ENCODE data around the gene NPAS3.

Gene NPAS3

DNA sequence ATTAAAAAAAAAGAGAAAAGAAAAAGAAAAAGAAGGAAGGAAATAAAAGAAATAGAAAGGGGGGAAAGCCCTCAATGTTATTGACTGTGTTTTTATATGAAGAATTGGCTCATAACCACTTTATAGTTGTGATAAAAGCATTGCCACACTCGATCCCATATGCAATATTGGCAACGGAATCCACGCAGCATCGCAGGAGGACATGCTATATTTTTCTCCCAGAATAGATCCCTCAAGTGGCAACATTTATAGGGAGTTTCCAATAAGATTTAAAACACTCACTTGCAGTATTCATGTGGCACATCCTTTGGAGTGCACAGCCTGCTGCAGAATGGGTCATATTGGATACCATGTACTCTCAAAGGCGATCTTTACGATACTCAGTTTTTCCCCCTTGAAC lies 788.9 kb downstream of the NPAS3 start:
- no peak overlapping the region for H3K4me3 ChIP-seq (ENCODE audit: low read depth in 1 of 2, low read length in 2 of 2)
- no peaks in the 10 kb centered on the region for H4K20me1 ChIP-seq (ENCODE audit: insufficient read depth, low read length)
- no peaks in the 10 kb centered on the region for H3K36me3 ChIP-seq (ENCODE audit: insufficient read depth, low read length)
- no peaks in the 10 kb centered on the region for H3K79me2 ChIP-seq (ENCODE audit: insufficient read depth, low read length)
- H3K27ac ChIP-seq (ENCODE audit: low read length): no peak overlapping the region
- H3K4me2 ChIP-seq (ENCODE audit: insufficient read depth, low read length): no peak overlapping the region
- peaks cover 6% of the 10 kb centered on the region for H3K27me3 ChIP-seq (ENCODE audit: insufficient read depth, low read length, poor library complexity)
- no peak overlapping the region for H2AFZ ChIP-seq (ENCODE audit: low read depth, low read length)
- DNase-seq: no peak
- H3K9ac ChIP-seq (ENCODE audit: low read depth, low read length): no peak overlapping the region
- no peak for ATAC-seq (ENCODE audit: insufficient read depth, low read depth)
- H3K4me1 ChIP-seq (ENCODE audit: insufficient read depth, low read length): no peaks in the 10 kb centered on the region
- no peak for TF ChIP-seq EZH2 (IDR thresholded peaks at IDR 0.05; ENCODE audit: borderline replicate concordance, low read depth, low read length, severe bottlenecking)
- TF ChIP-seq, protein P1, sequence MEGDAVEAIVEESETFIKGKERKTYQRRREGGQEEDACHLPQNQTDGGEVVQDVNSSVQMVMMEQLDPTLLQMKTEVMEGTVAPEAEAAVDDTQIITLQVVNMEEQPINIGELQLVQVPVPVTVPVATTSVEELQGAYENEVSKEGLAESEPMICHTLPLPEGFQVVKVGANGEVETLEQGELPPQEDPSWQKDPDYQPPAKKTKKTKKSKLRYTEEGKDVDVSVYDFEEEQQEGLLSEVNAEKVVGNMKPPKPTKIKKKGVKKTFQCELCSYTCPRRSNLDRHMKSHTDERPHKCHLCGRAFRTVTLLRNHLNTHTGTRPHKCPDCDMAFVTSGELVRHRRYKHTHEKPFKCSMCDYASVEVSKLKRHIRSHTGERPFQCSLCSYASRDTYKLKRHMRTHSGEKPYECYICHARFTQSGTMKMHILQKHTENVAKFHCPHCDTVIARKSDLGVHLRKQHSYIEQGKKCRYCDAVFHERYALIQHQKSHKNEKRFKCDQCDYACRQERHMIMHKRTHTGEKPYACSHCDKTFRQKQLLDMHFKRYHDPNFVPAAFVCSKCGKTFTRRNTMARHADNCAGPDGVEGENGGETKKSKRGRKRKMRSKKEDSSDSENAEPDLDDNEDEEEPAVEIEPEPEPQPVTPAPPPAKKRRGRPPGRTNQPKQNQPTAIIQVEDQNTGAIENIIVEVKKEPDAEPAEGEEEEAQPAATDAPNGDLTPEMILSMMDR (IDR thresholded peaks at IDR 0.05; ENCODE audit: borderline replicate concordance, extremely low read depth, low read length, poor library complexity, severe bottlenecking): no peak
- H3K9me3 ChIP-seq (ENCODE audit: insufficient read depth, low read length, severe bottlenecking): no peaks in the 10 kb centered on the region

DNA sequence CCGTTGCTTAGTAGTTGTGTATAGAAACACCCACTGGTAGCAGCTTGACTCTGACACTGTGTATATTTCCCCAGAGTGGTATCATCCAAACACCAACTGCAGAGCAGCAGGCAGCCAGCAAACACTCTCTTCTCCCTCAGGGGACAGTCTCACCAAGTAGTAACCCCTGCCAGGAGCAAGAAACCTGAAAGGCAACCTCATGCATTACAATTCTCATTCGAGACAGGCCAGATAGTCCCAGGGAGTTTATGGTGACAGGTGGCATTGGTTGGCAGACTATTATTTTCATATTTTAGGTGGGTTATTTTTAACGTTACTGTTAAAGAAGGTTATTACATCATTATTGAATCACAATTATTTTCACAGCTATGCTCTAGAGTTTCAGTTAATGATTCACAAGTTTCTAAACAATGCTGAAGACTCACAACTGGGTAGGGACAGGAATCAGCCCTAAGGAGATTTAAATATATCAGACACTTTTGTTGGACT lies 789.4 kb downstream of the NPAS3 start:
- H4K20me1 ChIP-seq (ENCODE audit: insufficient read depth, low read length): no peaks in the 10 kb centered on the region
- TF ChIP-seq, protein P1 (IDR thresholded peaks at IDR 0.05; ENCODE audit: borderline replicate concordance, extremely low read depth, low read length, poor library complexity, severe bottlenecking): no peak
- no peak for TF ChIP-seq EZH2 (IDR thresholded peaks at IDR 0.05; ENCODE audit: borderline replicate concordance, low read depth, low read length, severe bottlenecking)
- no peaks in the 10 kb centered on the region for H3K79me2 ChIP-seq (ENCODE audit: insufficient read depth, low read length)
- no peak overlapping the region for H3K4me2 ChIP-seq (ENCODE audit: insufficient read depth, low read length)
- no peak overlapping the region for H3K4me3 ChIP-seq (ENCODE audit: low read depth in 1 of 2, low read length in 2 of 2)
- ATAC-seq (ENCODE audit: insufficient read depth, low read depth) (no peak), DNase-seq (no peak)
- peaks cover 9% of the 10 kb centered on the region for H3K27me3 ChIP-seq (ENCODE audit: insufficient read depth, low read length, poor library complexity)
- no peak overlapping the region for H3K27ac ChIP-seq (ENCODE audit: low read length)
- H2AFZ ChIP-seq (ENCODE audit: low read depth, low read length): no peak overlapping the region
- H3K4me1 ChIP-seq (ENCODE audit: insufficient read depth, low read length): no peaks in the 10 kb centered on the region
- H3K36me3 ChIP-seq (ENCODE audit: insufficient read depth, low read length): no peaks in the 10 kb centered on the region
- no peaks in the 10 kb centered on the region for H3K9me3 ChIP-seq (ENCODE audit: insufficient read depth, low read length, severe bottlenecking)
- no peak overlapping the region for H3K9ac ChIP-seq (ENCODE audit: low read depth, low read length)

DNA sequence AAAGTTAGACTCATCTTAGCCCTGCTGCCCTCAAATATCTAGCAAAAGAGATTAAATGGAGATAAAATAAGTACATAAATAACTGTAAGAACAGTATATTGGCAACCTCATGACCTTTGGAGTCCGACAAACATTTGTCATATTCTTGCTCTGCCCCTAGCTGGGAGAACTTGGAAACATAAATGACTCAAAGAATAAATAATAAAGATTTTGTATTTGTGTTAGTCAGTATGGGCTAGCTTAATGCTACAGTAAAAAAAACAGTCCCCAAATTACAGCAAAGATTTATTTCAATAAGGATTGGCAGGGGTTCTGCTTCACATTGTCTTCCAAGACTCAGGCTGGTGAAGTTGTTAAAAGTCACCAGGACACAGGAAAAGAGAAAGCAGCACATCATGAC lies 791.5 kb downstream of the NPAS3 start:
- Histone ChIP-seq H3K9ac (ENCODE audit: low read depth, low read length) (no peak overlapping the region), H4K20me1 (ENCODE audit: insufficient read depth, low read length) (no peaks in the 10 kb centered on the region), H3K4me1 (ENCODE audit: insufficient read depth, low read length) (no peaks in the 10 kb centered on the region), H3K27me3 (ENCODE audit: insufficient read depth, low read length, poor library complexity) (peaks cover 9% of the 10 kb centered on the region), H3K4me3 (ENCODE audit: low read depth in 1 of 2, low read length in 2 of 2) (no peak overlapping the region), H3K79me2 (ENCODE audit: insufficient read depth, low read length) (no peaks in the 10 kb centered on the region), H3K9me3 (ENCODE audit: insufficient read depth, low read length, severe bottlenecking) (no peaks in the 10 kb centered on the region), H3K4me2 (ENCODE audit: insufficient read depth, low read length) (no peak overlapping the region), H3K36me3 (ENCODE audit: insufficient read depth, low read length) (no peaks in the 10 kb centered on the region), H3K27ac (ENCODE audit: low read length) (no peak overlapping the region), H2AFZ (ENCODE audit: low read depth, low read length) (no peak overlapping the region)
- no peak for TF ChIP-seq EZH2 (IDR thresholded peaks at IDR 0.05; ENCODE audit: borderline replicate concordance, low read depth, low read length, severe bottlenecking)
- TF ChIP-seq, protein P1 (IDR thresholded peaks at IDR 0.05; ENCODE audit: borderline replicate concordance, extremely low read depth, low read length, poor library complexity, severe bottlenecking): no peak
- DNase-seq (no peak), ATAC-seq (ENCODE audit: insufficient read depth, low read depth) (no peak)

- DNase-seq: no peak
- Histone ChIP-seq H3K79me2 (ENCODE audit: insufficient read depth, low read length) (no peaks in the 10 kb centered on the region), H2AFZ (ENCODE audit: low read depth, low read length) (no peak overlapping the region), H3K4me1 (ENCODE audit: insufficient read depth, low read length) (no peaks in the 10 kb centered on the region), H3K9me3 (ENCODE audit: insufficient read depth, low read length, severe bottlenecking) (no peaks in the 10 kb centered on the region), H4K20me1 (ENCODE audit: insufficient read depth, low read length) (no peaks in the 10 kb centered on the region), H3K27me3 (ENCODE audit: insufficient read depth, low read length, poor library complexity) (peaks cover 9% of the 10 kb centered on the region), H3K27ac (ENCODE audit: low read length) (no peak overlapping the region), H3K4me2 (ENCODE audit: insufficient read depth, low read length) (no peak overlapping the region), H3K36me3 (ENCODE audit: insufficient read depth, low read length) (no peaks in the 10 kb centered on the region), H3K9ac (ENCODE audit: low read depth, low read length) (no peak overlapping the region), H3K4me3 (ENCODE audit: low read depth in 1 of 2, low read length in 2 of 2) (no peak overlapping the region)
- ATAC-seq (ENCODE audit: insufficient read depth, low read depth): no peak
- no peak for TF ChIP-seq EZH2 (IDR thresholded peaks at IDR 0.05; ENCODE audit: borderline replicate concordance, low read depth, low read length, severe bottlenecking)
- TF ChIP-seq, protein P1 (IDR thresholded peaks at IDR 0.05; ENCODE audit: borderline replicate concordance, extremely low read depth, low read length, poor library complexity, severe bottlenecking): no peak
Measured at GRCh38 chr14:33732175-33732574, 793.5 kb downstream of the NPAS3 start.

All from DND-41 (cell line).